ENCODE results near the gene GARS1.
"Not testable (repeated sequence)": the region's sequence is repeated elsewhere in the genome, so short reads cannot be mapped to it uniquely, and the experiment has no call there.

The GARS1 gene

GRCh38 chr7:30572212-30572841, 22.4 kb upstream of the GARS1 start:
- no peak for DNase-seq (ENCODE audit: low read depth)

- no peak for DNase-seq (ENCODE audit: low read depth)
Measured at GRCh38 chr7:30575910-30576309, 18.8 kb upstream of the GARS1 start.

GRCh38 chr7:30583181-30583580, 11.5 kb upstream of the GARS1 start:
- DNase-seq (ENCODE audit: low read depth), result no peak

GRCh38 chr7:30584415-30584814, 10.3 kb upstream of the GARS1 start:
- DNase-seq (ENCODE audit: low read depth), result no peak

DNA sequence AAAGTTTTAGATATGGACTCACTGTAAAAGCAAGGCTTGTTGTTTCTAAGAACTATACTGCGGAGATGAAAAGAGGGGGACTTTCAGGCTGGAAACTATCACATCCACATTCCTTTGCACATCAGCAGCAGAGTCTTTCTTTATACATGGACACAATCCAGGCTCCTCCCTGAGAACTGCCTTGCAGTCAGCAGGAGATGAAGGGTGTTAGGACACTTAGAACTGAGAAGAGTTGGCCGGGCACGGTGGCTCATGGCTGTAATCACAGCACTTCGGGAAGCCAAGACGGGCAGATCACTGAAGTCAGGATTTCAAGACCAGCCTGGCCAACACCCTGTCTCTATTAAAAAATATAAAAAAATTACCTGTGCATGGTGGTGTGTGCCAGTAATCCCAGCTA, 9.7 kb upstream of the GARS1 start:
- no peak for DNase-seq (ENCODE audit: low read depth)

DNA sequence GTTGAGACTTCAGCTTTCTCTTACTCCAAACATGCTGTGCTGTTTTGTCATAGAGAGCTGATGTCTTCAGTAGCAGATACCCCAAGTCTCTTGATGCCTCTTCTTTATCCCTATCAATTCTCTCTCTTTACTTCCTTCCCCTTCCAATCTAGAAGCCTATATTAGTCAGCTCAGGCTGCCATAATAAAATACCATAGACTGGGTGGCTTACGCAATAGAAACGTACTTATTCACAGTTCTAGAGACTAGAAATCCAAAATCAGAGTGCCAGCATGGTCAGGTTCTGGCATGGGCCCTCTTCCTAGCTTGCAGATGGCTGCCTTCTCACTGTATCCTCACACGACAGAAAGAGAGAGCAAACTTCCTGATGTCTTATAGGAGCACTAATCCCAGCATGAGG, 9.0 kb upstream of the GARS1 start:
- no peak for DNase-seq (ENCODE audit: low read depth)

- DNase-seq (ENCODE audit: low read depth), result not testable (repeated sequence)
Measured at GRCh38 chr7:30587547-30587946, 7.1 kb upstream of the GARS1 start.

DNA sequence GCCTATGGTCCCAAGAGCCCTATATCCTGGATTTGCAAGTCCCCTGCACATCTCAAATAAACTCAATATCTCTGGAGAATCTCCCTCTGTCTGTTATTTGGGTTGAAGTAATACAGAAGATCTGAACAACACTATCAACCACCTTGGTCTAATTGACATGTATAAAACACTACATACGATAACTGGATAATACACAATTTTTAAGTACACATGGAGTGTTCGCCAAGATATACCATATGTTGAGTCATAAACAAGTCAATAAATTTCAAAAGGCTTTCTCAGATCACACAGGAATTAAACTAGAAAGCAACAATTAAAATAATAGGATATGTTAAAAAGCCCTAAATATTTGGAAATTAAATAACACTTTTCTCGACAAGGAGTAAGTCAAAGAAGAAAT, 5.6 kb upstream of the GARS1 start:
- no peak for DNase-seq (ENCODE audit: low read depth)

GRCh38 chr7:30594048-30594539, 584 bp upstream of the GARS1 start:
- peak; percentile 60 for DNase-seq (ENCODE audit: low read depth)

DNA sequence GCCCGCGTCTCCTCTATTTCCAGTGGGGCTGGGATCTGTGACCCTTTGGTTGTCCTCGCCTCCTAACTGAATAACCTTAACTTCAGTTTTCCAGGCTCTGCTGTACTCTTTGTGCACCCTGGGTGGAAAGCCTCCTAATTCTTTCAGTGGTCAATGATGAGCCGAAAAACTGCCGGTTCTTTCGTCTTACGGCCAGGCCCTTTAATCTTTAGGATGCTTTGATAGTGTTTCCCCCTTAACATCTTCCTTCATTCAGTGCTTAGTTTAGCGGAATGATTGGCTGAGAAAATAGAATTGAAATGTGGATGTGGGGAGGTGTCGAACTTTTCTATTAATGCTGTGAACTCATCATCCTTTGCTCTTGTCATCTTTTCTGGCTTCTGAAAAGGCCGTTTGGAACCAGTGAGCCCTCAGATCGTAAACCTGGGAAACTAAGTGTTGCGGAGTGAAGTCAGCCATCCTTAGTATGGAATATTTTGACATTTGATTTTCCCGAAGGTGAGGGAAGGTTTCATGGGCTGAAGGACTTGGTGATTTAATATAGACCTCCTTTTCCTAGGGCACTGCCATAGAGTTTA, 847 bp downstream of the GARS1 start:
- DNase-seq (ENCODE audit: low read depth), result peak; percentile 40

- DNase-seq (ENCODE audit: low read depth), result peak; percentile 60
Measured at GRCh38 chr7:30596014-30596641, 1.4 kb downstream of the GARS1 start.

- peak; percentile 55 for DNase-seq (ENCODE audit: low read depth)
Measured at GRCh38 chr7:30596721-30597120, 2.0 kb downstream of the GARS1 start.

DNA sequence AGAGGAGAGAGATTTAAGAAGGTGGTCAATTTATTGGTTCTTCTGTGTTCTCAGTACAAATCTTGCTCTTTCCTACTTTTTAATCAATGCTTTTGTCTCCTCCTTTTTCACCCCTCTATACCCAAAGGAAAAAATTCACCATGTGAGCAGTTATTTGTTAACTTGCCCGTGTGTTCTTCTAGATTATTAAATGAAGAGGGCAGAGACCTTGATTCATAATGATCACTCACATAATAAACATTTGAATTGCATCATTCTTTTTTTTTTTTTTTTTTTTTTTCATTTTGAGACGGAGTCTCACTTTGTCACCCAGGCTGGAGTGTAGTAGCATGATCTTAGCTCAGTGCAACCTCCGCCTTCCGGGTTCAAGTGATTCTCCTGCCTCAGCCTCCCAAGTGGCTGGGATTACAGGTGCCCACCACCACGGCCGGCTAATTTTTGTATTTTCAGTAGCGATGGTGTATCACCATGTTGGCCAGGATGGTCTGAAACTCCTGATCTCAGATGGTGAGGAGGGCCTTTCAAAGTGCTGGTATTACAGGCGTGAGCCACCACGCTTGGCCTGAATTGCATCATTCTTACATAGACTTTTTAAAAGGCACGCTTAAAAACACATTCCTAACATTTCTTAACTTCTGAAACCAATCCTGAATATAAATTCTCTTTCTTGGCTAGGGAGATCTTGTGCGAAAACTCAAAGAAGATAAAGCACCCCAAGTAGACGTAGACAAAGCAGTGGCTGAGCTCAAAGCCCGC, 3.6 kb downstream of the GARS1 start:
- peak; percentile 62 for DNase-seq (ENCODE audit: low read depth)

GRCh38 chr7:30604901-30605300, 10.2 kb downstream of the GARS1 start:
- no peak for DNase-seq (ENCODE audit: low read depth)

- no peak for DNase-seq (ENCODE audit: low read depth)
Measured at GRCh38 chr7:30605832-30606231, 11.2 kb downstream of the GARS1 start.

GRCh38 chr7:30612658-30613265, 18.1 kb downstream of the GARS1 start:
- DNase-seq (ENCODE audit: low read depth), result peak; percentile 74

- no peak for DNase-seq (ENCODE audit: low read depth)
Measured at GRCh38 chr7:30613366-30614325, 19.0 kb downstream of the GARS1 start.

GRCh38 chr7:30616318-30616717, 21.6 kb downstream of the GARS1 start:
- DNase-seq (ENCODE audit: low read depth), result no peak

DNA sequence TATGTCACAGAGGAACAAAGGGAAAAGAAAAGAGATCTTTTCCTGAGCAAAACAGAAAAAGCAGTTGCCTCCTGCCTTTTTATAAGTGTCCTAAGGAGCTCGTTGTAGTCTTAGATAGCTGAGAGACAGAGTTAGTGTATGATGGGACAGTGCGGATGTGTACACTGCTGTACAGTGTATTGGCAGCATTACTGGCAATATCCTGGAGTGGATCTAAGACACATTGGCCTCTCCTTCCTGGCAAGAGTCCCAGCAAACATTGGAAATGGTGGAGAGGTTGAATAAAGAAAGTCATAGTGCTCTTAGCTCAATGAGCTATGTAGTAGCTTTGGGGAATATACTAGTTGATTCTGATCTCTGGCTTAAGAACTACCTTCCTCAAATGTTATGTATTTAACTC, 22.7 kb downstream of the GARS1 start:
- no peak for DNase-seq (ENCODE audit: low read depth)

GRCh38 chr7:30618080-30618676, 23.5 kb downstream of the GARS1 start:
- no peak for DNase-seq (ENCODE audit: low read depth)

GRCh38 chr7:30618961-30619360, 24.3 kb downstream of the GARS1 start:
- DNase-seq (ENCODE audit: low read depth), result no peak

Measured in ELR (cell line).